HepG2 (cell line): ENCODE data around the gene SLC45A2. TPM values are rescaled to one million over a fixed set of nuclear protein-coding genes. Genes with fewer than 3 reads are reported as not detected.

ENCODE experiments used
- BRCA1 ChIP-seq: sonication (generic); formaldehyde crosslinking; IDR thresholded peaks from 2 replicates; pipeline ENCODE4 v1.4.0; 2020; ENCODE audit warnings: missing genetic modification reagents
- EZH2 ChIP-seq: conservative IDR thresholded peaks from 2 replicates; pipeline ENCODE4 v1.6.1; 2012; ENCODE audit warnings: mild to moderate bottlenecking, low read depth, low read length, moderate library complexity
- GMEB1 ChIP-seq: sonication (generic); formaldehyde crosslinking; IDR thresholded peaks from 2 replicates; pipeline ENCODE4 v1.5.1; 2020; ENCODE audit warnings: missing genetic modification reagents, mild to moderate bottlenecking, borderline replicate concordance
- KAT8 ChIP-seq: IDR thresholded peaks from 2 replicates; pipeline ENCODE4 v1.6.1; 2016; ENCODE audit warnings: missing genetic modification reagents, missing compliant biosample characterization
- NFE2L1 ChIP-seq: sonication (generic); formaldehyde crosslinking; IDR thresholded peaks from 2 replicates; pipeline ENCODE4 v1.4.0; 2020; ENCODE audit warnings: missing genetic modification reagents, mild to moderate bottlenecking, borderline replicate concordance
- PITX1 ChIP-seq: sonication (generic); formaldehyde crosslinking; IDR thresholded peaks from 2 replicates; pipeline ENCODE4 v1.5.1; 2020; ENCODE audit warnings: mild to moderate bottlenecking, missing genetic modification reagents
- SMYD3 ChIP-seq: sonication (generic); formaldehyde crosslinking; IDR thresholded peaks from 2 replicates; pipeline ENCODE4 v1.8.1; 2023; ENCODE audit warnings: mild to moderate bottlenecking, missing genetic modification reagents
- SSRP1 ChIP-seq: IDR thresholded peaks from 2 replicates; pipeline ENCODE4 v1.6.1; 2016; ENCODE audit warnings: control low read depth
- ZBTB42 ChIP-seq: sonication (generic); formaldehyde crosslinking; IDR thresholded peaks from 2 replicates; pipeline ENCODE4 v1.5.0; 2020; ENCODE audit warnings: mild to moderate bottlenecking, missing genetic modification reagents
- ZFP41 ChIP-seq: sonication (generic); formaldehyde crosslinking; IDR thresholded peaks from 2 replicates; pipeline ENCODE4 v1.4.0; 2020; ENCODE audit warnings: mild to moderate bottlenecking, missing genetic modification reagents, borderline replicate concordance
- ZMAT3 ChIP-seq: sonication (generic); formaldehyde crosslinking; conservative IDR thresholded peaks from 2 replicates; pipeline ENCODE4 v1.7.0; 2021; ENCODE audit warnings: missing genetic modification reagents
- ZNF629 ChIP-seq: sonication (generic); formaldehyde crosslinking; conservative IDR thresholded peaks from 2 replicates; pipeline ENCODE4 v1.5.0; 2020; ENCODE audit warnings: missing genetic modification reagents
- ZNF709 ChIP-seq: sonication (generic); formaldehyde crosslinking; IDR thresholded peaks from 2 replicates; pipeline ENCODE4 v1.5.0; 2020; ENCODE audit warnings: mild to moderate bottlenecking, missing genetic modification reagents
- polyA plus RNA-seq, 8 experiments: library from polyadenylated mRNA; depleted of rRNA in 3 of 8; stranded (reverse) in 7 of 8; unstranded in 1 of 8; fragments of >200 nt; fragmentation: Illumina TruSeq in 4 of 8; extraction: Trizol in 4 of 8; gene quantifications; 2 replicates each; pipeline versions ENCODE4 v1.2.1 to v1.2.3, GENCODE V29; 2011 to 2016; ENCODE audit warnings: low read depth in 4 of 8, missing spikeins in 1 of 8, mixed read lengths in 1 of 8; ENCODE audit not compliant: insufficient read depth in 1 of 8
- total RNA-seq, 5 experiments: library from RNA; depleted of rRNA; stranded (reverse); fragments of >200 nt; fragmentation: Illumina TruSeq; extraction: Trizol; gene quantifications; 2 replicates each; pipeline ENCODE4 v1.2.3, GENCODE V29; 2016; ENCODE audit warnings: low read depth in 1 of 5
- TF ChIP-seq, protein P1 (sequence below): IDR thresholded peaks from 2 replicates; pipeline ENCODE4 v1.6.1; 2018; ENCODE audit warnings: missing genetic modification reagents, mild to moderate bottlenecking, missing compliant biosample characterization
- TF ChIP-seq, protein P2 (sequence below): sonication (generic); formaldehyde crosslinking; IDR thresholded peaks from 2 replicates; pipeline ENCODE4 v1.9.0; 2022; ENCODE audit warnings: low read depth, missing genetic modification reagents
- TF ChIP-seq, protein P3 (sequence below): sonication (generic); formaldehyde crosslinking; IDR thresholded peaks from 2 replicates; pipeline ENCODE4 v1.5.1; 2020; ENCODE audit warnings: mild to moderate bottlenecking, missing genetic modification reagents, borderline replicate concordance

Gene SLC45A2
- total and polyA plus RNA-seq, 2 of the 13 experiments (the other 11 are each of a cell fraction or from before 2014, with no cell fraction given) = 0.22 to 0.24 TPM

DNA sequence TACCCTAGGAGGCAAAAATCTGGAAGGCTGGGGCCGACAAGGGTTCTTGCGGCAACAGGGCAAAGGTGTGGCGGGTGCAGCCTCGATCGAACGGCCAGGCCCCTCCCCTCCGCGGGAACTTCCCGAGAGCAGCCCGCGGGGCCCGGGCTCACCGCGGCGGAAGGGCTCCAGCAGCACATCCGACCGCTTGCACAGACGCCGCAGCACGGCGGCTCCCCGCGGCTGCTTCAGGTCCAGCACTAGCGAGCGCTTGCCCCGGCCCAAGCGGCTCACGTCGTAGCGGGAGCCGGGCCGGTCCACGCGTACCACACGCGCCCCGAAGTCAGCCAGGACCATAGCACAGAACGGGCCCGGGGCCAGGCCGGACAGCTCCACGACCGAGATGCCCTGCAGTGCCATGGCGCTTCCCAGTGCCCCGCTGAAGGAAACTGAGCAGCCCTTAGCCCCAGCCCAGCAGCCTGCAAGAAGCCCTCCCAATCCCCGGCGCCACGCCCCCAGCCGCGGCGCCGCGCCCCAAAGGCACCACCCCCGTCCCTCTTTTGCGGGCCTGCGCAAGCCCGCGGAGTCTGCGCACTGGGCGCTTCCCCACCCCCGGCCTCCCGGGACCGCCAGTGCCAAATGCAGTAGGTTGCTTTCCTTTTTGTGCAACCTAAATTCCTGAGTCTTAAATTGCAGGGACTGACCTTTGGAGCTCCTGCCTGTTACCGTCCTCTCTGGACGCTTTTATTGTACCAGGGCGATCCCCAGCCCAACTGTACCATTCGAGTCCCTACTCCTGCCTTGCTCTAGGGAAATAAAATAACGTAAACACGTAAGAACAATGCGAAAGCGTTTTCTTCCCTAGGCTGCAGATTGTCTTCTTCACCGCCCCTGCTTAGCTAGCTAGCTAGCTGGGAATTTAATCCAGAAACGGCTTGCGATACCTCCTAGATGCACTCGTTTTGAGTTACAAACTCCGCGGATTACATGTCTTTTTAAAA lies 23.4 kb upstream of the SLC45A2 start, which contains the start of gene AMACR (continued):
- no peak for TF ChIP-seq EZH2
- peak; percentile 71; the same call in 1 of the 2 replicates for TF ChIP-seq SMYD3 (CRISPR knock-in tag)
- peak; percentile 52; the same call in 1 of the 2 replicates for TF ChIP-seq PITX1 (CRISPR knock-in tag)
- peak; percentile 32; the same call in 1 of the 2 replicates for TF ChIP-seq ZNF629 (CRISPR knock-in tag)
- TF ChIP-seq BRCA1 (CRISPR knock-in tag) = peak; percentile 78
- TF ChIP-seq ZBTB42 (CRISPR knock-in tag) = no peak
- TF ChIP-seq, protein P1, sequence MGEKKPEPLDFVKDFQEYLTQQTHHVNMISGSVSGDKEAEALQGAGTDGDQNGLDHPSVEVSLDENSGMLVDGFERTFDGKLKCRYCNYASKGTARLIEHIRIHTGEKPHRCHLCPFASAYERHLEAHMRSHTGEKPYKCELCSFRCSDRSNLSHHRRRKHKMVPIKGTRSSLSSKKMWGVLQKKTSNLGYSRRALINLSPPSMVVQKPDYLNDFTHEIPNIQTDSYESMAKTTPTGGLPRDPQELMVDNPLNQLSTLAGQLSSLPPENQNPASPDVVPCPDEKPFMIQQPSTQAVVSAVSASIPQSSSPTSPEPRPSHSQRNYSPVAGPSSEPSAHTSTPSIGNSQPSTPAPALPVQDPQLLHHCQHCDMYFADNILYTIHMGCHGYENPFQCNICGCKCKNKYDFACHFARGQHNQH (CRISPR knock-in tag) = peak; percentile 82
- peak; percentile 86; the same call in 1 of the 2 replicates for TF ChIP-seq ZNF709 (CRISPR knock-in tag)
- no peak for TF ChIP-seq NFE2L1 (CRISPR knock-in tag)
- TF ChIP-seq KAT8 = peak; percentile 77
- peak; percentile 68; the same call in 1 of the 2 replicates for TF ChIP-seq SSRP1
- peak; percentile 72; the same call in 1 of the 2 replicates for TF ChIP-seq ZMAT3 (CRISPR knock-in tag)
- TF ChIP-seq ZFP41 (CRISPR knock-in tag) = peak; percentile 91
- TF ChIP-seq, protein P2, sequence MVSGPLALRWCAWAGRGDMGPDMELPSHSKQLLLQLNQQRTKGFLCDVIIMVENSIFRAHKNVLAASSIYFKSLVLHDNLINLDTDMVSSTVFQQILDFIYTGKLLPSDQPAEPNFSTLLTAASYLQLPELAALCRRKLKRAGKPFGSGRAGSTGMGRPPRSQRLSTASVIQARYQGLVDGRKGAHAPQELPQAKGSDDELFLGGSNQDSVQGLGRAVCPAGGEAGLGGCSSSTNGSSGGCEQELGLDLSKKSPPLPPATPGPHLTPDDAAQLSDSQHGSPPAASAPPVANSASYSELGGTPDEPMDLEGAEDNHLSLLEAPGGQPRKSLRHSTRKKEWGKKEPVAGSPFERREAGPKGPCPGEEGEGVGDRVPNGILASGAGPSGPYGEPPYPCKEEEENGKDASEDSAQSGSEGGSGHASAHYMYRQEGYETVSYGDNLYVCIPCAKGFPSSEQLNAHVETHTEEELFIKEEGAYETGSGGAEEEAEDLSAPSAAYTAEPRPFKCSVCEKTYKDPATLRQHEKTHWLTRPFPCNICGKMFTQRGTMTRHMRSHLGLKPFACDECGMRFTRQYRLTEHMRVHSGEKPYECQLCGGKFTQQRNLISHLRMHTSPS (CRISPR knock-in tag) = peak; percentile 71; the same call in 1 of the 2 replicates
- peak; percentile 60 for TF ChIP-seq GMEB1 (CRISPR knock-in tag)
- TF ChIP-seq, protein P3, sequence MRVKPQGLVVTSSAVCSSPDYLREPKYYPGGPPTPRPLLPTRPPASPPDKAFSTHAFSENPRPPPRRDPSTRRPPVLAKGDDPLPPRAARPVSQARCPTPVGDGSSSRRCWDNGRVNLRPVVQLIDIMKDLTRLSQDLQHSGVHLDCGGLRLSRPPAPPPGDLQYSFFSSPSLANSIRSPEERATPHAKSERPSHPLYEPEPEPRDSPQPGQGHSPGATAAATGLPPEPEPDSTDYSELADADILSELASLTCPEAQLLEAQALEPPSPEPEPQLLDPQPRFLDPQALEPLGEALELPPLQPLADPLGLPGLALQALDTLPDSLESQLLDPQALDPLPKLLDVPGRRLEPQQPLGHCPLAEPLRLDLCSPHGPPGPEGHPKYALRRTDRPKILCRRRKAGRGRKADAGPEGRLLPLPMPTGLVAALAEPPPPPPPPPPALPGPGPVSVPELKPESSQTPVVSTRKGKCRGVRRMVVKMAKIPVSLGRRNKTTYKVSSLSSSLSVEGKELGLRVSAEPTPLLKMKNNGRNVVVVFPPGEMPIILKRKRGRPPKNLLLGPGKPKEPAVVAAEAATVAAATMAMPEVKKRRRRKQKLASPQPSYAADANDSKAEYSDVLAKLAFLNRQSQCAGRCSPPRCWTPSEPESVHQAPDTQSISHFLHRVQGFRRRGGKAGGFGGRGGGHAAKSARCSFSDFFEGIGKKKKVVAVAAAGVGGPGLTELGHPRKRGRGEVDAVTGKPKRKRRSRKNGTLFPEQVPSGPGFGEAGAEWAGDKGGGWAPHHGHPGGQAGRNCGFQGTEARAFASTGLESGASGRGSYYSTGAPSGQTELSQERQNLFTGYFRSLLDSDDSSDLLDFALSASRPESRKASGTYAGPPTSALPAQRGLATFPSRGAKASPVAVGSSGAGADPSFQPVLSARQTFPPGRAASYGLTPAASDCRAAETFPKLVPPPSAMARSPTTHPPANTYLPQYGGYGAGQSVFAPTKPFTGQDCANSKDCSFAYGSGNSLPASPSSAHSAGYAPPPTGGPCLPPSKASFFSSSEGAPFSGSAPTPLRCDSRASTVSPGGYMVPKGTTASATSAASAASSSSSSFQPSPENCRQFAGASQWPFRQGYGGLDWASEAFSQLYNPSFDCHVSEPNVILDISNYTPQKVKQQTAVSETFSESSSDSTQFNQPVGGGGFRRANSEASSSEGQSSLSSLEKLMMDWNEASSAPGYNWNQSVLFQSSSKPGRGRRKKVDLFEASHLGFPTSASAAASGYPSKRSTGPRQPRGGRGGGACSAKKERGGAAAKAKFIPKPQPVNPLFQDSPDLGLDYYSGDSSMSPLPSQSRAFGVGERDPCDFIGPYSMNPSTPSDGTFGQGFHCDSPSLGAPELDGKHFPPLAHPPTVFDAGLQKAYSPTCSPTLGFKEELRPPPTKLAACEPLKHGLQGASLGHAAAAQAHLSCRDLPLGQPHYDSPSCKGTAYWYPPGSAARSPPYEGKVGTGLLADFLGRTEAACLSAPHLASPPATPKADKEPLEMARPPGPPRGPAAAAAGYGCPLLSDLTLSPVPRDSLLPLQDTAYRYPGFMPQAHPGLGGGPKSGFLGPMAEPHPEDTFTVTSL = peak; percentile 69; the same call in 1 of the 2 replicates
